Measurements from ENCODE around the gene CLIP4. TPM values are rescaled to one million over a fixed set of nuclear protein-coding genes. Genes with fewer than 3 reads are reported as not detected.

CLIP4 gene
- total and polyA plus RNA-seq, 2 of the 4 experiments (the other 2 are of a cell fraction): 29.7 to 66.3 TPM

GRCh38 chr2:29182920-29183319 is 67.7 kb downstream of the CLIP4 start:
- no peak overlapping the region for H2BK120ac ChIP-seq (ENCODE audit: low read depth, low read length)
- H4K8ac ChIP-seq (ENCODE audit: low read depth in 2 of 2, low read length in 2 of 2): no peak overlapping the region
- DNase-seq (peak; percentile 39), ATAC-seq (ENCODE audit: low read depth) (peak; percentile 49; the same call in 1 of the 2 replicates)
- POLR2A ChIA-PET (ENCODE audit: unreplicated experiment): no interaction called here
- no peak overlapping the region for H3K23ac ChIP-seq (ENCODE audit: low read depth, low read length)
- intact Hi-C loops (cut with micrococcal nuclease) (no loop called here), dilution Hi-C loops (cut with HindIII; ENCODE audit: low sequenced_read_pairs, unreplicated experiment) (no loop called here), in situ Hi-C loops (cut with MboI; ENCODE audit: low sequenced_read_pairs) (no loop called here)
- H3K56ac ChIP-seq (ENCODE audit: extremely low read depth, insufficient read depth, low read length): no peak overlapping the region
- no peaks in the 10 kb centered on the region; the same call in 1 of the 2 replicates for H3K9me3 ChIP-seq (ENCODE audit: control insufficient read depth, insufficient read depth, low read length)
- no peak overlapping the region for H2BK15ac ChIP-seq (ENCODE audit: low read depth, low read length)
- peaks cover 12% of the 10 kb centered on the region for H3K36me3 ChIP-seq (ENCODE audit: control insufficient read depth, insufficient read depth, low read length)
- TF ChIP-seq RCOR1 (IDR thresholded peaks at IDR 0.05; ENCODE audit: insufficient replicate concordance, low read length): no peak
- TF ChIP-seq RAD21 (IDR thresholded peaks at IDR 0.05; ENCODE audit: low read length): no peak
- no peak for TF ChIP-seq CEBPB (IDR thresholded peaks at IDR 0.05; ENCODE audit: low read depth, low read length)
- no peak for TF ChIP-seq SMC3 (IDR thresholded peaks at IDR 0.05; ENCODE audit: low read depth, low read length)
- TF ChIP-seq FOS (IDR thresholded peaks at IDR 0.05; ENCODE audit: low read depth, low read length): no peak
- no peak for TF ChIP-seq CHD1 (IDR thresholded peaks at IDR 0.05; ENCODE audit: low read depth, low read length)
- no peak for TF ChIP-seq BHLHE40 (IDR thresholded peaks at IDR 0.05; ENCODE audit: low read depth, low read length)
- no peak for TF ChIP-seq POLR2A (IDR thresholded peaks at IDR 0.05; ENCODE audit: low read depth, low read length)
- TF ChIP-seq CTCF (conservative IDR thresholded peaks at IDR 0.05; ENCODE audit: low read depth, low read length): no peak
- TF ChIP-seq NFE2L2 (IDR thresholded peaks at IDR 0.05; ENCODE audit: low read depth, low read length): no peak
- no peak for TF ChIP-seq USF2 (IDR thresholded peaks at IDR 0.05; ENCODE audit: low read depth, low read length)
- no peak for TF ChIP-seq MAFK (IDR thresholded peaks at IDR 0.05; ENCODE audit: low read depth, low read length)
- H4K20me1 ChIP-seq (ENCODE audit: insufficient read depth, low read length): no peaks in the 10 kb centered on the region
- H2AK9ac ChIP-seq (replicated peaks; ENCODE audit: low read depth, low read length, poor library complexity): no peak overlapping the region
- H3K27me3 ChIP-seq (ENCODE audit: control insufficient read depth, insufficient read depth, low read length): no peaks in the 10 kb centered on the region
- peaks cover 0 to 4% of the 10 kb centered on the region in 2 experiments; a peak in 2 of 4 replicates for H3K79me1 ChIP-seq (ENCODE audit: low read depth in 1 of 2, low read length in 2 of 2)
- H2AK5ac ChIP-seq (ENCODE audit: low read depth, low read length): no peak overlapping the region
- H4K5ac ChIP-seq (ENCODE audit: low read depth, low read length): no peak overlapping the region
- no peak overlapping the region for H2AFZ ChIP-seq (replicated peaks; ENCODE audit: low read length, poor library complexity)
- H3K4me3 ChIP-seq (ENCODE audit: insufficient read depth, low read depth, low read length): no peak overlapping the region
- no TSS peak for BruUV-seq (replicated peaks)
- H3K18ac ChIP-seq (ENCODE audit: low read depth, low read length): no peak overlapping the region
- H3K27ac ChIP-seq (ENCODE audit: insufficient read depth, low read length): no peak overlapping the region
- 0 out of 2 replicates have a peak, but pooled peaks cover 2% of the 10 kb centered on the region for H3K4me1 ChIP-seq (ENCODE audit: control insufficient read depth, insufficient read depth, low read length)
- H3K14ac ChIP-seq (replicated peaks; ENCODE audit: low read depth, low read length): no peak overlapping the region
- no peak overlapping the region for H3K4ac ChIP-seq (ENCODE audit: low read depth, low read length)
- CTCF ChIA-PET: interaction anchor here (1.2 kb wide), 1 partner anchor 24 kb away, joined by 3 read pairs; no protein-coding TSS in a partner anchor
- H2BK20ac ChIP-seq (ENCODE audit: low read depth, low read length): no peak overlapping the region
- peaks cover 4% of the 10 kb centered on the region; the same call in 1 of the 2 replicates for H3K9me1 ChIP-seq (ENCODE audit: insufficient read depth, low read length)
- H3K4me2 ChIP-seq (ENCODE audit: low read depth, low read length): no peak overlapping the region
- H3K9ac ChIP-seq (ENCODE audit: low read depth, low read length): no peak overlapping the region
- no peak overlapping the region for H4K91ac ChIP-seq (ENCODE audit: insufficient read depth, low read depth, low read length)
- H2BK5ac ChIP-seq (ENCODE audit: low read depth, low read length, poor library complexity, severe bottlenecking): no peak overlapping the region
